ENCODE results near the gene PTF1A.
"Not testable (repeated sequence)": the region's sequence is repeated elsewhere in the genome, so short reads cannot be mapped to it uniquely, and the experiment has no call there.

Gene PTF1A

DNA sequence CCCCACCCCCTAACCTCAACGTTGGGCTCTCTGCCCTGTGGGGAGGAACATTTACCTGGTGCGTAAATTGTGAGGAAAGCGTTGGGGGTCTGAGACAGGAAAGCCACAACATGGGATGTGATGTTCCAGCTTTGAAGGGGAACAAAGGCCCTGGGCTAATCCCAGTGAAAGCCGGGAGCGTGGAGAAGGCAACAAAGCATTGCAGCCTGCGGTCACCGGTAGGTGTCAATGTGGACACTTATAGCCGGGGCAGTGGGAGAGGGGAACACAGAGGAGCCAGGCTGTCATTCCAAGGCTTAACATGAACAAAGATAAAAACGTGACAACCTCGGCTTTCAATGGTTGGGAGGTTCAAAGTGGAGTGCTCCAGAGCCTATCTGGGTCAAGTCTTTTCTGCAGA, 12.7 kb downstream of the PTF1A start:
- DNase-seq (ENCODE audit: low read depth) = no peak

- no peak for DNase-seq (ENCODE audit: low read depth)
Measured at GRCh38 chr10:23205972-23206642, 14.0 kb downstream of the PTF1A start.

DNA sequence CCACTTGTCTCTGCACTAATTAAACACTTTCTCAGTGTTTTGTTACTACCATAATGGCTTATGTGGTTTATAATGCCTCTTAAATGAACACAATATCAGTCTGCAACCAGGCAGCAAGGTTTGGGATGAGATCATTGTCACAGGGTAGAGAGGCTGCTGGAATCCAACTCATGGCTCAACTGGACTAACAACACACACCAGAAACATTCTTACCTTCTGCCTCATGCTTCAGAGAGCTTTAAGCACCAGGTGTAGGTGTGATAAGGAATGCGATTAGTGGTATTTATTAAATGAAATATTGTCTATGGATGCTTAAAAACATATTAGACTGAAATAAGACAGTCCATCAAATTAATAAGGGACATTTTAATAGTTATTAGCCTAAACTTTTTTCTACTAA, 25.4 kb downstream of the PTF1A start:
- DNase-seq (ENCODE audit: low read depth) = no peak

GRCh38 chr10:23230582-23230981, 38.5 kb downstream of the PTF1A start:
- no peak for DNase-seq (ENCODE audit: low read depth)

GRCh38 chr10:23238015-23238414, 45.9 kb downstream of the PTF1A start:
- DNase-seq (ENCODE audit: low read depth) = no peak

GRCh38 chr10:23241779-23242178, 49.7 kb downstream of the PTF1A start:
- not testable (repeated sequence) for DNase-seq (ENCODE audit: low read depth)

All from ELR (cell line).